Amniotic epithelial cell (primary cell): ENCODE data around the gene MLXIP.

Experiments used
- DNase-seq: peaks from one replicate; pipeline ENCODE4 v3.0.0-alpha.2; 2010; ENCODE audit warnings: low read depth

MLXIP gene

DNA sequence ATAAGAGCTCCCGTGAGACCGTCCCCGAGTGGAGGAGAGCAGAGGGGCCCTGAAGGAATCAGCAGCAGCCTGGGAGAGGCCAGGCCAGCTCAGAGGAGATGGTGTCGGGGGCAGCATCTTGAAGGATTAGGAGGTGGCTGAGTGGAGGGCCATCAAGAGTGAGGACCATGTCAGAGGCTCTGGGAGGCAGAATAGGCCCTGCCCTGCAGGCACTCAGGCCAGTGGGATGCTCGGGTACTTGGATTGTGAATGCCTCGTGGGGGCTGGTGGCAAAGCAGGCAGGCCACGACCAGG lies 47.7 kb downstream of the MLXIP start:
- DNase-seq = no peak

DNA sequence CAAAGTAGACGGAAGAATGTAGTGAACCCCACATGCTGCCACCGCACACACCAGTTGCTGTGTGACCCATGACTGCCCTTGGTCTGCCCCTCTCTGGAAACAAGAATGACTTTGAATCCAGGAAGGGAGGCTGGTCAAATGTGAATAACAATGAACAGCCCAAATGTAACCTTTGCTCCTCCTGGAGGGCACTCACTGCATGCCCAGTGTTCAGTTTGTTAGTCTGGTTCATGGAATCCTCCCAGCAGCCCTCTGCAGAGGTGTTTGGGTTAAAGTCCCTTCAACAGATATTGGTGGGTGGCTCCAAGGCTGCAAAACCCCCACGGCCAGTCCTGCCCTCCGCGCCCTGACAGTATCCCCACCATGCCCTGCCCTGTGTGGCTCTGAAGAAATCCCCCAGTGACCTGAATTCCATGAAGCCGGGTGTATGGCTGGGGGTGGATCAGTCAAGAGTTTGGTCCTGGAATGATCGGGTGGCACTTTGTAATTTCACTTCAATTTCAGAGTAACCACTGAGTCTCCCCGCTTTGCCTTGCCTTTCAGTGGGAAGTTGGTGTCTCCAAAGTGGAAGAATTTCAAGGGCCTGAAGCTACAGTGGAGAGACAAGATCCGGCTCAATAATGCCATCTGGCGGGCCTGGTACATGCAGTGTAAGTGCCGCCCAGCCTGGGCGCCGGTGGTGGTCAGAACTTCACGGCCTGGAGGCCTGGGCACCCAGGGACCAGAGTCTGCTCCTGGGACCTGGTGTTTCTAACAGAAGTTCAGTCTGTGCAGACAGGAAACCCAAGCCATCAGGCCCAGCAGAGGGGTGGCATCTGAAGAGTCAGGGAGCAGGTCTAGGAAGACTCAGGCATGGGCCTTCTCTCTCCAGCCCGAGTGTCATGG lies 48.4 kb downstream of the MLXIP start:
- DNase-seq = no peak

- DNase-seq = no peak
Measured at GRCh38 chr12:122127839-122128238, 49.3 kb downstream of the MLXIP start.

DNA sequence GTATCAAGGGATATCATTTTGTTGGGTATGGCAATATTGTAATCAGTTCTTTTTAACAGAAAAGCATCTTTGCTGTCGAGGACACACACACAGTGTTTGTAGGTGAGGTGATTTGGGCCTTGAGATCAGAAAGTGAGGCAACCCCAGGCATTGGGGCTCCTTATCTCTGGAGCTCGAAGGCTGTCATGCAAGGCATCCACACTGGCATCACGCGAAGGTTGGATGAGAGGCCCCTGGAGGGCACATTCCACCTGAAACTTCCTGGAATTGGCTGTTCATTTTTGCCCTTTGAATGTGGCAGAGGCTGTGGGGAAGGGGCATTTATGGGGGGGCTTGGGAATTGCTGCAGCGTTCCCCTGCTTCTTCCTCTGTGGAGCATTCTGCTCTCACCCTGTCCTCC lies 49.9 kb downstream of the MLXIP start:
- DNase-seq = no peak

- DNase-seq = no peak
Measured at GRCh38 chr12:122129131-122129530, 50.6 kb downstream of the MLXIP start.

- DNase-seq = no peak
Measured at GRCh38 chr12:122130150-122130549, 51.6 kb downstream of the MLXIP start.

- no peak for DNase-seq
Measured at GRCh38 chr12:122133192-122133950, 54.8 kb downstream of the MLXIP start.

DNA sequence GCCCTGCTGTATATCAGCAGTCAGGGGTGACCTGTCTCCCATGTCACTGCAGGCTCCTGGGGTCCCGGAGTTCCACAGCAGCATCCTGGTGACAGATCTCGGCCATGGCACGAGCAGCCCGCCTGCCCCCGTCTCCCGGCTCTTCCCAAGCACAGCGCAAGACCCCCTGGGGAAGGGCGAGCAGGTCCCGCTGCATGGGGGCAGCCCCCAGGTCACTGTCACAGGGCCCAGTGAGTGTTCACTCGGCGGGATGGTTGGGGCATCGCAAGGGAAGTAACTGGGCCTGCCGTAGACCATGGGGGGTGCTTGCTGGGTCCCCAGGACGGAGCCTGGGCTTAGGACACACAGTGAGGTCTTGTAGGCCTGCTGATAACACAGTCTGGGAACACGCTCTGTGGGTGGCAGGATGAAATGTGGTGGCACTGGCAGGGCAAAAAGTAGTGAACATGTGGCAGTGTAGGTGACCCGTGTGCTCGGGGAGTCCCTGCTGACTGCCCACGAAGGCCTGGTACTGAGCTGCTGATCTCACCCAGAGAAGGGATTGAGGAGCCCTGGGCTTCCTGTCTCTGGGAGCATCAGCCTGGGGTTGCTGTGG lies 57.0 kb downstream of the MLXIP start:
- DNase-seq = no peak

DNA sequence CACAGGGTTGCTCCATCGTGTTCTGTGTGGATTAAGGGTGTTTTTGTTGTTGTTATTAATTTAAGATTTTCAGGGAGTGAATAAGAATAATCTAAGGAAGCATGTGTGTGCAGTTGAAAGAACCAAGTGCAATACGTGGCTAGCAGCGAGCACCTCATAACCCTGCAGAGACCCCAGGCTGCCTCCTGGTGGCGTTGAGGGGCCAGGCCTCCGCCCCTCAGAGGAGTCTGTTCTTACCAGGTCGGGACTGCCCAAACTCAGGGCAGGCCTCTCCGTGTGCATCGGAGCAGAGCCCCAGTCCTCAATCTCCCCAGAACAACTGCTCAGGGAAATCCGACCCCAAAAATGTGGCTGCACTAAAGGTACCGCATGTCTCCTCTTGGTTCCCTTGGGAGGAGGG lies 58.7 kb downstream of the MLXIP start:
- no peak for DNase-seq

DNA sequence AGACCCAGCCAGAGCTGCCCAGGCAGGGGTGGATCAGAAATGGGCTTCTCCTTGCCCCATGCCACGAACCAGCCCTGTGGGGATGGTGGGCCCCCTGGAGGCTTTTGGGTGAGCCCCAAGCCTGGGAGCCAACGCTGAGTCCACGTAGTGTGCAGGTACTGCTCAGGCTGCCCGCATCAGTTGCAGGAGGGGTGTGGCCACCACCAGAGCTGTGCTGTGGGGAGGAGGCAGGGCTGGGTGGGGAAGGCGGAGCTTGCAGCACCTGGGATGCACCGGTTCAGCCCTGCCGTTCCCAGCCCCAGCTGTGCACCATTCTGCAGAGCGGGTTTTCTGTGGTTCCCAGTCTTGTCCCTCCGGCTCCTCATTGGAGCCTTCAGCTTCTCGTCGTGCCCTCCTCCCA lies 59.1 kb downstream of the MLXIP start:
- DNase-seq = no peak

DNA sequence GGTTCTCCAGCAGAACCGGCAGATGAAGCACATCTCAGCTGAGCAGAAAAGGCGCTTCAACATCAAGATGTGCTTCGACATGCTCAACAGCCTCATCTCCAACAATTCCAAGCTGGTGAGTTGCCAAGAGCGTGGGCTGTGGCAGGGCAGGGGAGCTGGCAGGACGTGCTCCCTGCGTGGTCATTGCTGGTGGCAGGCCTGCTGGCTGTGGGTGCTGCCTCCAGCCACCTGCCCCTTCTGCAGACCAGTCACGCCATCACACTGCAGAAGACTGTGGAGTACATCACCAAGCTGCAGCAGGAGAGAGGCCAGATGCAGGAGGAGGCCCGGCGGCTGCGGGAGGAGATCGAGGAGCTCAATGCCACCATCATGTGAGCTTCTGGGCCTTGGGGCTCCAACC lies 59.6 kb downstream of the MLXIP start:
- DNase-seq = no peak

DNA sequence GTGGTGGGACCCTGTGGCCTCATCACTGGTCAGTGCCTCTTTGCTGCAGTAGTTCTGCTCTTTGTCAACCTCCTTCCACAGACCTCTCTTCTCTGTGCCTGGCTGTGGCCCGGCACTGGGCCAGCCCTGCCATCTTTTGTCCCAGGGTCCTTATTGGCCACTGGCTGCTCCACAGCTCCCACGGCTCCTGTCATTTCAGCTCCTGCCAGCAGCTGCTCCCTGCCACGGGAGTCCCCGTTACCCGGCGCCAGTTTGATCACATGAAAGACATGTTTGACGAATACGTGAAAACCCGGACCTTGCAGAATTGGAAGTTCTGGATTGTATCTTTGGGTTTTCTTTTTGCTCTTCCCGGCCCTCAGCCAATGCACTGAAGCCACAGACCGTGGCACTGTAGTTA lies 60.1 kb downstream of the MLXIP start:
- DNase-seq = no peak

- DNase-seq = no peak
Measured at GRCh38 chr12:122139266-122139665, 60.7 kb downstream of the MLXIP start.

DNA sequence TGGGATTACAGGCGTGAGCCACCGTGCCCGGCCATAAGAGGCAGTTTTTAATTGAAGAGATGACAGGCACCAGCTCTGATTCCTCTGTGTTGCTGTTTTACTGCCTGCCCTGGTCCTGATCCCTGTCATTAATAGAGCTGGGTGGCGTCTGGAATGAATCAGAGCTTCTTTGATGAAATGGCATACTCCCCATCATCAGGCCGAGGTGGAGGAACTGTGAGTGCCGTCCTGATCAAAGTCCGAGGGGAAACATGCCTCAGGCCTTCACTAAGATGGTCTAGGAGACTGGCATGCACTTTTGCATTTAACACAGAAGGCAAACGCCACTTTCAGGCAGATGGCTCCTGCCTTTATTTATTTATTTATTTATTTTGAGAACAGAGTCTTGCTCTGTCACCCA lies 61.4 kb downstream of the MLXIP start:
- no peak for DNase-seq

GRCh38 chr12:122140467-122141257 lies 62.1 kb downstream of the MLXIP start:
- no peak for DNase-seq

GRCh38 chr12:122141911-122142725 lies 63.6 kb downstream of the MLXIP start:
- DNase-seq = no peak

DNA sequence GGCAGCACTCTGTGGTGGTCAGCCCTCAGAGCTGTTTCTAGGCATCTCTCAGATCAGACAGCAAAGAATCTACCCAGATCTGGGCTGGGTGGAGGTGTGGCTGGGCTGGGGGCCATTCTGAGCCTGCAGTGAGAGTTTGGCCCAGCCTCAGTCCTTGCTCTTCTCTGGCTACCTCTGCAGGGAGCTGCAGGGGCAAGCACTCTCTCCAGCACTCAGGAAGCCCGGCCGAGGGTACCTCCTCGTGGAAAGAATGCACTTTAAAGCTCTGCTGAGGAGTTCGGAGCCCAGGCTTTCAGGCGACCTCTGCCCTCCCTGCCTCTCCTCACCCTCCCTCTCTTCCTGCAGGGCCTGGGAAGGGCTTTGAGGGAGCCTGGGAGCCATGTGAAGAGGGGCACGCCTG lies 64.3 kb downstream of the MLXIP start:
- no peak for DNase-seq

DNA sequence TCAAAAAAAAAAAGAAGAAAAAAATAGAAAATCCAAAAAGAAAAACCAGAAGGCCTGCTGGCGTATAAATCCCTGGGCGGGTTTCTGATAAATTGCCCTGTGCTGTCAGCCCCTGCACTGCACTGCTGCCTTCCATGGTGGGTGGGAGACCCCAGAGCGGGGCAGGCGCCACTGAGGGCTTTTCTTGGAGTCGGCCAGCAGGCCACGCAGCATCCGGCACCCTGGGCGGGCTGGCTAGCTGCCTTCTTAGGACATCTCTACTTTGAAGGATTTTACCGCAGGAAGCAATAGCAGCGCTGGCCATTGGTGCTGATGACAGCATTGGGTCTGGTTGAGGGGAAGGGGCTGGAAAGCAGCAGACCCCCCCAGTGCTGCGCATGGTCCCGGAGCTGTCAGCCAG lies 66.3 kb downstream of the MLXIP start:
- DNase-seq = no peak

GRCh38 chr12:122145505-122146330 lies 67.2 kb downstream of the MLXIP start:
- no peak for DNase-seq

GRCh38 chr12:122147514-122148290 lies 69.1 kb downstream of the MLXIP start:
- no peak for DNase-seq
